Measurements from ENCODE around the gene PARG.
"Not testable (repeated sequence)": the region's sequence is repeated elsewhere in the genome, so short reads cannot be mapped to it uniquely, and the experiment has no call there.

DNA sequence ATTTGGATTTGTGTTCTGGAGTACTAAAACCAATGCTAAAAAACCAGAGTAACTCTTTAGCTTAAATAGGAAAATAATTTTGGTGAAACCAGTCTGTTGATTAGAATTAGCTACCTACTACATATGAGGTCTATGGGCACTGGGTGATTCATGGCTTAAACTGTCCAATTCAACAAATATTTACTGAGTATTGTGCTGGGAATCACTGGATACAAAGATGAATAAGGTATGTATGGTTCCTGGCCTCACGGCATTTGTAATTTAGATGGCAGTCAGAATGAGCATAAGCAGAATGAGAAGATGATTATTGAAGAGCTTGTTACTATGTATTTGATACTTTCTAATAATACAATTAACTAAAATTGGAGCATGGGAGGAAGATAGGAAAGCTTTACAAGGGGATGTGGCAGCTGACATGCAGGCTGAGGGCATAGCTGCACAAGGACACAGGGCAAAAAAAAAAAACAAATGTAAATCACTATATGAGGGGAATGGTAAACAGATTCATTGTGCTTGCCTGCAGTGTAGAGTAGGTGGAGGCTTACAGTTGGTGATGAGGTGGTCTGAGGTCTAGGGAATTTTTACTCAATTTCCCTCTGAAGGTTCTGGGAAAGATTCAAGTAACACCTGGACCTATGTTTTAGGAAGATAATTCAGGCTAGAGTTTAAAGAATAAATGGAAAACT is 83.0 kb downstream of the PARG start:
- TF ChIP-seq, protein P1, sequence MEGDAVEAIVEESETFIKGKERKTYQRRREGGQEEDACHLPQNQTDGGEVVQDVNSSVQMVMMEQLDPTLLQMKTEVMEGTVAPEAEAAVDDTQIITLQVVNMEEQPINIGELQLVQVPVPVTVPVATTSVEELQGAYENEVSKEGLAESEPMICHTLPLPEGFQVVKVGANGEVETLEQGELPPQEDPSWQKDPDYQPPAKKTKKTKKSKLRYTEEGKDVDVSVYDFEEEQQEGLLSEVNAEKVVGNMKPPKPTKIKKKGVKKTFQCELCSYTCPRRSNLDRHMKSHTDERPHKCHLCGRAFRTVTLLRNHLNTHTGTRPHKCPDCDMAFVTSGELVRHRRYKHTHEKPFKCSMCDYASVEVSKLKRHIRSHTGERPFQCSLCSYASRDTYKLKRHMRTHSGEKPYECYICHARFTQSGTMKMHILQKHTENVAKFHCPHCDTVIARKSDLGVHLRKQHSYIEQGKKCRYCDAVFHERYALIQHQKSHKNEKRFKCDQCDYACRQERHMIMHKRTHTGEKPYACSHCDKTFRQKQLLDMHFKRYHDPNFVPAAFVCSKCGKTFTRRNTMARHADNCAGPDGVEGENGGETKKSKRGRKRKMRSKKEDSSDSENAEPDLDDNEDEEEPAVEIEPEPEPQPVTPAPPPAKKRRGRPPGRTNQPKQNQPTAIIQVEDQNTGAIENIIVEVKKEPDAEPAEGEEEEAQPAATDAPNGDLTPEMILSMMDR (IDR thresholded peaks at IDR 0.05) = not testable (repeated sequence)
- not testable (repeated sequence) for TF ChIP-seq EZH2, EZH2phosphoT487 (IDR thresholded peaks at IDR 0.05)

Measured in neural progenitor cell (in vitro differentiated cells).